Tibial nerve (tissue), 4 donors: Measurements from ENCODE around the gene KLHDC4.

Source experiments
- EP300 ChIP-seq, 2 donors: sonication (generic); formaldehyde crosslinking; IDR thresholded peaks; one replicate each; pipeline ENCODE4 v1.6.1; 2017; ENCODE audit warnings: antibody characterized with exemption in 2 of 2, mild to moderate bottlenecking in 1 of 2
- POLR2A ChIP-seq, 2 donors: fragments of 450-650 bp; IDR thresholded peaks; one replicate each; pipeline ENCODE4 v1.6.1; 2017; ENCODE audit warnings: antibody characterized with exemption in 2 of 2, mild to moderate bottlenecking in 2 of 2, moderate library complexity in 2 of 2
- TF ChIP-seq, protein P1 (sequence below), 5 experiments: fragments of 200-600 bp in 3 of 5; fragments of 450-650 bp in 2 of 5; sonication (generic) in 3 of 5; IDR thresholded peaks; one replicate each; pipeline ENCODE4 v1.5.1; 2016 to 2019; ENCODE audit warnings: antibody characterized with exemption in 5 of 5, mild to moderate bottlenecking in 3 of 5, moderate library complexity in 2 of 5

DNA sequence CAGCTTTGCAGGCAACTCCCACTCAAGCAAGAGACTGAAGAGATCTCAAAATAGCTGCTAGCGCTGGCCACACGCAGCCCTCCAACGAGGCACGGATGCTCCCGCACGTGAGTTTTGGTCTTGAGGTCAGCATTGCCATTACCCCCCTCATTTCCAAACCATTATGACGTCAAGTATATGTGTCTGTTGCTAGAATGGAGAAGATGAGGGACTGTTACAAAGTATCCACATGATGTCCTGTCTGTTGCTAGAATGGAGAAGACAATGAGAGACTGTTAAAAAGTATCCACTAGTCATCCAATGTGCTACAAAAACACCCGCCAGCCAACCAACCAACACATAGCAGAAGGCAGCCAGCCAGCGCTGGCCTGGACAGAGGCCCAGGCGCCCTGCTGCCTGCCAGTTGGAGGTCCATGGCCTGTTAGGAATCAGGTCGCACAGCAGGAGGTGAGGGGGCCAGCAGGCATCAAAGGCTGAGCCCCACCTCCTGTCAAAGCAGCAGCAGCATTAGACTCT is 24.8 kb downstream of the KLHDC4 start:
- TF ChIP-seq POLR2A (IDR thresholded peaks at IDR 0.05) (no peak), EP300 (IDR thresholded peaks at IDR 0.05) (peak in 1 of 2 donors; percentile 13)
- TF ChIP-seq, protein P1, sequence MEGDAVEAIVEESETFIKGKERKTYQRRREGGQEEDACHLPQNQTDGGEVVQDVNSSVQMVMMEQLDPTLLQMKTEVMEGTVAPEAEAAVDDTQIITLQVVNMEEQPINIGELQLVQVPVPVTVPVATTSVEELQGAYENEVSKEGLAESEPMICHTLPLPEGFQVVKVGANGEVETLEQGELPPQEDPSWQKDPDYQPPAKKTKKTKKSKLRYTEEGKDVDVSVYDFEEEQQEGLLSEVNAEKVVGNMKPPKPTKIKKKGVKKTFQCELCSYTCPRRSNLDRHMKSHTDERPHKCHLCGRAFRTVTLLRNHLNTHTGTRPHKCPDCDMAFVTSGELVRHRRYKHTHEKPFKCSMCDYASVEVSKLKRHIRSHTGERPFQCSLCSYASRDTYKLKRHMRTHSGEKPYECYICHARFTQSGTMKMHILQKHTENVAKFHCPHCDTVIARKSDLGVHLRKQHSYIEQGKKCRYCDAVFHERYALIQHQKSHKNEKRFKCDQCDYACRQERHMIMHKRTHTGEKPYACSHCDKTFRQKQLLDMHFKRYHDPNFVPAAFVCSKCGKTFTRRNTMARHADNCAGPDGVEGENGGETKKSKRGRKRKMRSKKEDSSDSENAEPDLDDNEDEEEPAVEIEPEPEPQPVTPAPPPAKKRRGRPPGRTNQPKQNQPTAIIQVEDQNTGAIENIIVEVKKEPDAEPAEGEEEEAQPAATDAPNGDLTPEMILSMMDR (IDR thresholded peaks at IDR 0.05): no peak
